GM10248 (cell line): ENCODE data around the gene PTPRQ.

Source experiments
- CTCF ChIA-PET: fragments of 300-600 bp; sonication (Branson Sonifier 250); formaldehyde crosslinking; extraction: SDS; loops from one replicate; lab custom pipeline; 2021; ENCODE audit warnings: antibody characterized with exemption; lab: Yijun Ruan, JAX
- POLR2A ChIA-PET: fragments of 350-650 bp; sonication (Branson Sonifier 250); formaldehyde crosslinking; extraction: SDS; loops from one replicate; lab custom pipeline; 2020; ENCODE audit warnings: antibody characterized with exemption; lab: Yijun Ruan, JAX
- DNase-seq: peaks from one replicate; pipeline ENCODE4 v3.0.0; 2012; ENCODE audit errors: extremely low spot score
- TF ChIP-seq, protein P1 (sequence below): IDR thresholded peaks from 2 replicates; pipeline ENCODE4 v1.5.1; 2012; ENCODE audit warnings: mild to moderate bottlenecking, low read depth; ENCODE audit errors: extremely low read depth, missing control alignments, control extremely low read depth

Gene PTPRQ

DNA sequence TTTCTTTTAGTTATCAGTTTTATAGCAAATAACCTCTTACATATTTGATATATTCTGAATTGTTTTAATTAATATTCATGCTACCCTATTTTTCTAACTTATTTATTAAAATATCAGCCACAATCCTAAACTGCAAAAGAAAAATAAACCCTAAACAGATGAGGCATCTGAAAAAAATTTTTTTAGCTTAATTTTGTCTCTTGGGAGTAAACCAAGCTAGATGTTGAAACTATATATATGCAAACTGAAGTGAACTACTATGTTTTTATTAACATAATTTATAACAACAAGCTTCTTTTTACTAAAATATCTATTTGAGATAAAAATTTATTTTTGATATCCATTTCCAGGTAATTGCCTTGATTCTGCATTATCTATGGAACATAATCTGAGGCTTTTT, 87.6 kb downstream of the PTPRQ start:
- ChIA-PET POLR2A (no interaction called here), CTCF (interaction anchor here (1.4 to 2.0 kb wide), 2 partner anchors 16 to 30 kb away, joined by 3 to 7 read pairs; no protein-coding TSS in a partner anchor)
- TF ChIP-seq, protein P1, sequence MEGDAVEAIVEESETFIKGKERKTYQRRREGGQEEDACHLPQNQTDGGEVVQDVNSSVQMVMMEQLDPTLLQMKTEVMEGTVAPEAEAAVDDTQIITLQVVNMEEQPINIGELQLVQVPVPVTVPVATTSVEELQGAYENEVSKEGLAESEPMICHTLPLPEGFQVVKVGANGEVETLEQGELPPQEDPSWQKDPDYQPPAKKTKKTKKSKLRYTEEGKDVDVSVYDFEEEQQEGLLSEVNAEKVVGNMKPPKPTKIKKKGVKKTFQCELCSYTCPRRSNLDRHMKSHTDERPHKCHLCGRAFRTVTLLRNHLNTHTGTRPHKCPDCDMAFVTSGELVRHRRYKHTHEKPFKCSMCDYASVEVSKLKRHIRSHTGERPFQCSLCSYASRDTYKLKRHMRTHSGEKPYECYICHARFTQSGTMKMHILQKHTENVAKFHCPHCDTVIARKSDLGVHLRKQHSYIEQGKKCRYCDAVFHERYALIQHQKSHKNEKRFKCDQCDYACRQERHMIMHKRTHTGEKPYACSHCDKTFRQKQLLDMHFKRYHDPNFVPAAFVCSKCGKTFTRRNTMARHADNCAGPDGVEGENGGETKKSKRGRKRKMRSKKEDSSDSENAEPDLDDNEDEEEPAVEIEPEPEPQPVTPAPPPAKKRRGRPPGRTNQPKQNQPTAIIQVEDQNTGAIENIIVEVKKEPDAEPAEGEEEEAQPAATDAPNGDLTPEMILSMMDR = no peak
- no peak for DNase-seq

DNA sequence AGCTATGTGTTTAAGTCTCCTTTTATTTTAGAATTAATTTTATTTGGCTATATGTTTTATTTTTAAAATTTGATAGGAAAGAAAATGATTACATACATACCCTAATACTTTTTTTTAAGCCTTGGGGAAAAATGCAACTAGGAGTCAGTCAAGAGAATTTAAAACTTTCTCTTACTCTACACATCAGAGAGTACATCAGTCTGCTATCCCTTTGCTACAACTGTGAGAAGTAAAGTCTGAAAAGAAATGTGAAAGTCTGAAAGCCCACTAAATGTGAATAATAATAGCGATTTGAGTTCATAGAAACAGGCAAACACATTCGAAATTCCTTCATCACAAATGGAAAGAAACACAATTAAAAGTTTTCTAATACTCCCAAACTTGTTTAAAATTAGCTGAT, 95.0 kb downstream of the PTPRQ start:
- ChIA-PET POLR2A (no interaction called here), CTCF (interaction anchor here (1.1 kb wide), 1 partner anchor 10 kb away, joined by 4 read pairs; no protein-coding TSS in a partner anchor)
- TF ChIP-seq, protein P1 = no peak
- DNase-seq = no peak

DNA sequence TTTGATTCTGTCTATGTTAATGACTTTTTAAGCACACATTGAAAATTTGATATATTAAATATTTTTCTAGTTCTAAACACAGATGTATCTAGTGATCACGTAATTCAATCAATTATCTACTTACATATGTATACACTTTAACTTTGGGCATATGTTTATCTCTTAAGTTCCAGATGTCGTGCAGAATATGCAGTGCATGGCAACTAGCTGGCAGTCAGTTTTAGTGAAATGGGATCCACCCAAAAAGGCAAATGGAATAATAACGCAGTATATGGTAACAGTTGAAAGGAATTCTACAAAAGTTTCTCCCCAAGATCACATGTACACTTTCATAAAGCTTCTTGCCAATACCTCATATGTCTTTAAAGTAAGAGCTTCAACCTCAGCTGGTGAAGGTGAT, 105.3 kb downstream of the PTPRQ start:
- CTCF ChIA-PET = interaction anchor here (0.9 to 2.3 kb wide), 3 partner anchors 10 to 14 kb away, joined by 4 read pairs; no protein-coding TSS in a partner anchor
- TF ChIP-seq, protein P1 = no peak
- no peak for DNase-seq
- POLR2A ChIA-PET = no interaction called here

DNA sequence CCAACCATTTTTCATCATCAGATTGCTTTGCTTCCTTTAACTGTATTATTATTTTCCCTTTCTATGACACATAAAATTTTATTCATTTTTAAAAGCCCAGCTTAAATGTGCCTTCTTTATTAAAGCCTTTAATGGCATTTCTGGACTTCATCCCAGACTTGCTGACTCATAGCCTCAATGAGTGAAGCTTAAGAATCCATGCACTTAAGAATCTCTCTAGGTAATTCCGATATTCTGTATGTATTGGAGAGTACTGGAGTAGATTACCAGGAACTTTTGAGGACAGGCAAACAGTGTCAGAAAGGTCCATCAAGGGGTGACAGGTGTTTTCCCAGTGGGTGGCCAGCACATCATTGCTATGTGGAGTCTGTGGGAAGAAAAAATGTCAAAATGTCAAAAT, 107.9 kb downstream of the PTPRQ start:
- DNase-seq = no peak
- ChIA-PET POLR2A (no interaction called here), CTCF (no interaction called here)
- TF ChIP-seq, protein P1 = no peak

- POLR2A ChIA-PET = no interaction called here
- TF ChIP-seq, protein P1 = no peak
- CTCF ChIA-PET = interaction anchor here (1.8 kb wide), 1 partner anchor 45 kb away, joined by 4 read pairs; no protein-coding TSS in a partner anchor
- DNase-seq = no peak
Measured at GRCh38 chr12:80553316-80553715, 109.3 kb downstream of the PTPRQ start.

DNA sequence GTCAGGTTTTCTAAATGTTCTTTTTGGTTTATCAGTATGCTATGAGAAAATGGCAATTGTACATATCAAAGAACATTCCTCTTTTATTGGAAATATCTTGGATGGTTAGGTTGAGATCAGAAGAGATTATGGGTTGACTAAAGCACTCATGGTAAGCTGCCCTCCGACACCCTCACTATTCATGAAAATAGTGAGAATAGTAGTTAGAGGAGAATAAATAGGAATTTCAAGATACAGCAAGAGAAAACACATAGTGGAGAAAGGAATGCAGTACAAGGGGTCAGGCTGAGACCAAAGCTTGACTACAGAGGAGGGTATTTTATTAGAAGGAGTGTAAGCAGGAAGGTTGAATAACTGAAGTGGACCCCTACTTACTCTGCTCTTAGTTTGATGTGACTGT, 112.5 kb downstream of the PTPRQ start:
- ChIA-PET POLR2A (no interaction called here), CTCF (no interaction called here)
- DNase-seq = no peak
- TF ChIP-seq, protein P1 = no peak

- ChIA-PET CTCF (interaction anchor here (1.2 to 1.7 kb wide), 4 partner anchors 13 to 63 kb away, joined by 3 to 4 read pairs (median 4); no protein-coding TSS in a partner anchor), POLR2A (no interaction called here)
- TF ChIP-seq, protein P1 = no peak
- no peak for DNase-seq
Measured at GRCh38 chr12:80559766-80560165, 115.7 kb downstream of the PTPRQ start.
